KBM-7 (cell line): Measurements from ENCODE around the gene ANXA7.
"Not testable (repeated sequence)": the region's sequence is repeated elsewhere in the genome, so short reads cannot be mapped to it uniquely, and the experiment has no call there.

Experiments
- DNase-seq: peaks from one replicate; pipeline ENCODE4 v3.0.0-alpha.2; 2015
- in situ Hi-C: fragments of 300-500 bp; cut with MboI; formaldehyde crosslinking; loops from 2 replicates; pipeline ENCODE4 v1.14.3; 2020; ENCODE audit warnings: low sequenced_read_pairs, low pct_unique_long_range_greater_than_20kb, mixed read lengths

The ANXA7 gene

DNA sequence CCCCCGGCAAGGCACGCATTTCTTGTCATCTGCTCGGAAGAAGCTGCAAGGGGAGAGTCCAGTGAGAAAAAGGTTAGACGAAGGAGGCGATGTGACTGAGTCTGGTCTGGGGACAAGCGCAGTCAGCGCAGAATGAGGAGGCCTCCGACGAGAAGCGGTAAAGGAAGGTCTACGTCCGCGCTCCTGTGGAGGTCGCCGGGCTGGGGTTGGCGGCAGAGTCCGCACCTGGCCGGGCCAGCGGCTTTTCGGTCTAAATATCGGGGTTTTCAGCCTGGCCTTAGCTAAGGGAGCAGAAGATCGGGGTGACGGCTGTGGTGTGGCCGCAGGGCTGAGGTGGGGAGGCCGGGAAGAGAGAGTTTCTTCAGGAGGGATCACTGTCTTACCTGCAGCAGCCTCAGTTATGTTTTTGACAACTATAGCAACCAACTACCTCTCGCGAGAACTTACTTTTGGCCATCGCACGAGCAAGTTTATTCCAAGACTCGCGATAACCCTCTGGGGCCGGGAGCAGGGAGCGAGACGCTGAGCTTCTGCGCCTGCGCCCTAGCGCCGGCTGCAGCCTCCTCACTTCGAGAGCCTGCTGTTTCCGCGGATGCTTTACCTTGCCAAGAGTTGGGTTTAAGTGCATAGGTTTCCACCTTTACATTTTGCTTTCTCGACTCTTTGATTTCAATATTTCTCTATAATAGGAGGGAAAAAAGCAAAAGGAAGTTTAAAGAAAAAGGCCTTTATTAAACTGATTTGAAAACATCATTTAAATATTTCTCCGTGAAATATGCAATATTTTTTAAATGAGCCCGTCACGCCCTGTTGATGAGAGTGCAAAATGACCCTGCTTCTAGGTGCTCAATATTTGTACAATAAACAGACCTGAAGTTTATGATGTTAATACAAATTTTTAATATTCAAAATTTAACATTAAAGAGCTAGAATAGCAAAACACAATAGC, 55.3 kb downstream of the ANXA7 start, which contains the start of gene CFAP70:
Gene CFAP70, minus strand, starts transcription at position 534 of the 949 bp plus-strand sequence. CDS start 4,068 bp downstream, outside the sequence.
- in situ Hi-C loops: no loop called here

DNA sequence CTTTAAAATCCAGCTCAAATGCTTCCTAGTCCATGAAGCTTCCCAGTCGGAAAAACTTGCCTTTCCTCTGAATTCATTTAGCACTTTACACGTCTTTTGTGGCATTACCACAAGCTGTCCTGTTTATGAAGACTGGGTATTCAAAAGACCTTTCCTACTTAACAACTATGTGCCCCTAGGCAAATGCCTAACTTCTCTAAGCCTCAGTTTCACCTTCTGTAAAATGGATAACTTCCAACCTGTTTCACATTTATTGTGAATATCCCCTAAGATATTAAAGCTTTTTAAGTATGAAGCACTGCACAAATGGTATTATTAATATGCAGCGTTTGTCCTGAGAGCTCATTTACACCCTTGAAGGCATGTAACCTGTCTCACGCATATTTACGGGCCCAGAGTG, 56.0 kb downstream of the ANXA7 start:
- in situ Hi-C loops: no loop called here
- DNase-seq: no peak

More for the DNA sequence above, 55.3 kb downstream of the ANXA7 start, which contains the start of gene CFAP70:
- DNase-seq: peak; percentile 43

DNA sequence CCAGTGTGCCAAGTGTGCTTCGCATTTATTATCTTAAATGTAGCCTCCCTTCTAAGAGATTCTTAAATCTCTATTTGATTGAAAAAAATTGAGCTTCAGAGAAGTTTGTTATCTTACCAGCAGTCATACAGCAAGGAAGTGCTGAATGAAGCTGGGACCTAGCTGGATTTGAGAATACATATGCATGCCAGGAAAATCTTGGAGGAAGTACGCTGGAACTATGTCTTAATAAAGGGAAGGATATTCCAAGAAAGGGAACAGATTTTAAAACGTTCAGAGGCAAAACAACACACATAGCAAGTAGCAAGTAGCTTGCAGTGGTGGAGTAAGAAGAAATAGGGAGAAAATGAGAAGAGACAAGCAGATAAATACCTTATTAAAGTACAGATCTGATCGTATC, 56.7 kb downstream of the ANXA7 start:
- in situ Hi-C loops: no loop called here

DNA sequence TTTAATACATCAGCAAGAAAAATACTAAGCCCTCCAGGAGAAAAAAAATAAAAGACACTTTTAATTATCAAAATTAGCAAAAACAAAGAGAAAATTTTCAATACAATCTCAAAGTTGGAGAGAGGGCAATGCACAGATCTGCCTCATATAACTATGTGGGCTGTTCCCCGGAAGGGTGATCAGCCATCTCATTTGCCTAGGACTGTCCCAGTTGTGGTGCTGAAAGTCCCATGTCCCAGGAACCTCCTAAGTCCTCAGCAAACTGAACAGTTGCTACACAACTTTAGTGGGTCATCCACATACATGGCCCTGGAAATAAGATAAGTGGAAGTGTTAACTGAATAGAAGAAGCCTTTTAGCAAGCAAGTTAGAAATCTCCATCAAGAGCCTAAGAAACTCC, 69.6 kb downstream of the ANXA7 start:
- DNase-seq: no peak
- in situ Hi-C loops: no loop called here

More for the DNA sequence above, 56.7 kb downstream of the ANXA7 start:
- no peak for DNase-seq

DNA sequence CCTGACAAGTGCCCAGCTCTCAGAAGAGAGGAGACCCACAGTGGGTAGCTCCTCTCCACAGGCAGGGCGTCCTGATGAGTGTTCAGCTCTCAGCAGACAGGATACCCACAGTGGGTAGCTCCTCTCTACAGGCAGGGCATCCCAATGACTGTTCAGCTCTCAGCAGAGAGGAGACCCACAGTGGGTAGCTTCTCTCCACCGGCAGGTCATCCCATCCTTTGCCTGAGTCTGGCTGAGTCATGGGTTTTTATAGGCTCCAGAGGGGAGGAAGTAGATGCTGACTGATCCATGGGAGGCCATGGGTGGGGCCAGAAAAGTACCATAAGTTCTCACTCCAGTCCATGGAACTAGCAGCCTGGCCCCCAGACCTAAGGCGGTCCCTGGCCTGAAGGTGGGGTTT, 73.7 kb downstream of the ANXA7 start:
- no peak for DNase-seq
- in situ Hi-C loops: no loop called here

DNA sequence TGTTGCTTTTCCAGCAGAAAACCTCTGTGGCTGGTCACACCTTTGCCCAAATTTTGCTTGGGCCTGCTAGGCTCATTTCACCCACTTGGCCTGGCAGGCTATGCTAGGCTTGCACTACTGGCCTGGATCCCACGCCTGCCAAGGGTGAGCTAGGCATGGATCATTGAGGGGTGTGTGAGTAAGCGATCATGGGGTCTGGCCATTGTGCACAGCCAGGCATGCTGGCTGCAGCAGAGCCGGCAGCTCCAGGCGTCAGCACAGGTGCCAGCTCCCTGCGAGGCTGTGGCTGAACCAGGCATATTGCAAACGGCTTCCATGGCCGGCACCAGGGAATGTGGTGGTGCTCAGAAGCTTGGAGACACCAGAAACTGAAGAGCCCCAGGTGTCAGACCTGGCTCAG, 74.4 kb downstream of the ANXA7 start:
- in situ Hi-C loops: no loop called here
- no peak for DNase-seq

DNA sequence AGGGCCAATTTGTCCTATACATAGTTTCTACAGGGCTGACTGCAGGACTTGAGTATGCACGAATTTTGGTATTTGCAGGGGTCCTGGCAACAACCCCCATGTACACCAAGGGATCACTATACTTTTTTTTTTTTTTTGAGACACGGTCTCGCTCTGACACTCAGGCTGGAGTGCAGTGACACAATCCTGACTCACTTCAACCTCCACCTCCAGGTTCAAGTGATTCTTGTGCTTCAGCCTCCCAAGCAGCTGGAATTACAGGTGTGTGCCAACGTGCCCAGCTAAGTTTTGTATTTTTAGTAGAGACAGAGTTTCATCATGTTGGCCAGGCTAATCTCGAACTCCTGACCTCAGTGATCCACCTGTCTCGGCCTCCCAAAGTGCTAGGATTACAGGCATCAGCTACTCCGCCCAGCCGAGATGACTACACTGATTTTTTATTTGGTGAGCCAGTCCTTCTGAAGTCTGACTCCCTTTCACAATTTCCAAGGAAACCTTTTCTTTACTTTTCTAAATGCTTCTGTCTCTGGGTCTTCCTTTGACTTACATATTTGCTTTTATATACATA, 75.0 kb downstream of the ANXA7 start:
- no peak for DNase-seq
- in situ Hi-C loops: no loop called here

DNA sequence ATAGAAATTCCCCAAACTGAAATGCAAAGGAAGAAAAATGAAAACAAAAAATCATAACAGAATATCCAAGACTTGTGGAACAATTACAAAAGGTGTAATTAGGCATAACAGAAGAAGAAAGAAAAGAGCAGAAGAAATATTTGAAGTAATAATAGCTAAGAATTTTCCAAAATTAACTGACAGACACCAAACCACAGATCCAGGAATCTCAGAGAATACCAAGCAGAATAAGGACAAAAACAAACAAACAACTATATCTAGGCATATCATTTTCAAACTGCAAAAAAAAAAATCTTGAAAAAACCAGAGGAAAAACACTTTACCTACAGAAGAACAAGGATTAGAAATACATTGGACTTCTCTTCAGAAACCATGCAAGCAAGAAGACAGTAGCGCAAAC, 80.7 kb downstream of the ANXA7 start:
- DNase-seq: no peak
- in situ Hi-C loops: no loop called here

DNA sequence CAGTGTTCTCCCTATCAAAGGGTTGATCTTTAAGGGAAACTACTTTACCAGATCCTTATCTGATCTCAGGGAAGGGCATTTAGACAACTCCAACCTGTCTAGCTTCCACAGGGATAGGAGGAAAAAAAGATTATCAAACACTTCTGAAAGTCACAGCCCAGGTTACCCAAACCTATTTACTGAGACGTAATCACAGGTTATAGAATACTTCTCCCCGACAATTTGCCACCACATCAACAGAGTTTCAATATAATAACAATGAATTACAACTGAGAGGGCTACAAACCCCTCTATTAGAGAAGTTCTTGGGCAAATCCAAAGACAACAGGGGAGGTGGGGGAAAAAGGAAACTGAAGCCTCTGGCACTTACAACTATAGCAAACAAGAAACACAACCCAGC, 81.5 kb downstream of the ANXA7 start:
- in situ Hi-C loops: no loop called here
- no peak for DNase-seq

DNA sequence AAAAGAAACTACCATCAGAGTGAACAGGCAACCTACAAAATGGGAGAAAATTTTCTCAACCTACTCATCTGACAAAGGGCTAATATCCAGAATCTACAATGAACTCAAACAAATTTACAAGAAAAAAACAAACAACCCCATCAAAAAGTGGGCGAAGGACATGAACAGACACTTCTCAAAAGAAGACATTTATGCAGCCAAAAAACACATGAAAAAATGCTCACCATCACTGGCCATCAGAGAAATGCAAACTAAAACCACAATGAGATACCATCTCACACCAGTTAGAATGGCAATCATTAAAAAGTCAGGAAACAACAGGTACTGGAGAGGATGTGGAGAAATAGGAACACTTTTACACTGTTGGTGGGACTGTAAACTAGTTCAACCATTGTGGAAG, 85.3 kb downstream of the ANXA7 start:
- in situ Hi-C loops, DNase-seq: not testable (repeated sequence)

DNA sequence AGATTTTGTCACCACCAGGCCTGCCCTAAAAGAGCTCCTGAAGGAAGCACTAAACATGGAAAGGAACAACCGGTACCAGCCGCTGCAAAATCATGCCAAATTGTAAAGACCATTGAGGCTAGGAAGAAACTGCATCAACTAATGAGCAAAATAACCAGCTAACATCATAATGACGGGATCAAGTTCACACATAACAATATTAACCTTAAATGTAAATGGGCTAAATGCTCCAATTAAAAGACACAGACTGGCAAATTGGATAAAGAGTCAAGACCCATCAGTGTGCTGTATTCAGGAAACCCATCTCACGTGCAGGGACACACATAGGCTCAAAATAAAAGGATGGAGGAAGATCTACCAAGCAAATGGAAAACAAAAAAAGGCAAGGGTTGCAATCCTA, 88.6 kb downstream of the ANXA7 start:
- in situ Hi-C loops, DNase-seq: not testable (repeated sequence)
